HG03565 (cell line): Measurements from ENCODE around the gene EFNA5.

Source experiments
- ATAC-seq: cut with Tn5 transposase; IDR thresholded peaks from one replicate; pipeline ENCODE4 v1.9.1; 2021; ENCODE audit warnings: mild to moderate bottlenecking, moderate library complexity; ENCODE audit not compliant: unreplicated experiment

The EFNA5 gene

GRCh38 chr5:107574287-107574686, 96.5 kb downstream of the EFNA5 start:
- ATAC-seq = no peak

DNA sequence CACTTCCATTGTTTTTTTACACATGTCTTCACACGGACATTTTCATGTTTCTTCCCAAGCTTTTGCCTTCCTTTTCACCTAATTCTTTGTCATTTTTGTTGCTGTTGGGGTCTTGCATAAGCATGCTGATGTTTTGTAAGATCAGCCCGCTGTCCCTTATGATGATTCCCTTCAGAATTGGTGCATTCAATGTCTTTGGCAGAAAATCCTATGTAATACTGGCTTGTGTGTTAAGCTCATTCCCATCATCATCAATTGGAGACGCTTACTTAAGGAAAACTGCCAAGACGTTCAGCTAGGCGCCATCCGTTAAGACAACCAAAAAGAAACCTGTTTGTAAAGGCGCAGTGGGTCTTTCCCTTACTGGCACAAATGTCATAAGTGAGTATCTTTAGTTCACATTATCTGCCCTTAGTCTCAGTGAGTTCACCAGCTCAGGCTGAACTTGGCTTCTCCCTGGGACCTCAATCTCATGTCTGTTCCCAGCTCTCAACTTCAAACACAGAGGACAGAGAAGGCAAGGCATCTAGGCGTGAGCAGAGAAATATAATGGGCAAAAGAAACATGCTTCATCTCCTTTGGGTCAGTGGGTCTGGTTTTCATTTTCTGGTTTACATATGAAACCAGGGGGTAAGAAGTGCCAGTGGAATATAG, 97.9 kb downstream of the EFNA5 start:
- ATAC-seq = no peak

- ATAC-seq = peak; percentile 36
These were observed 98.9 kb downstream of the EFNA5 start for GRCh38 chr5:107571621-107572536.

GRCh38 chr5:107570805-107571531, 99.8 kb downstream of the EFNA5 start:
- peak; percentile 84 for ATAC-seq

DNA sequence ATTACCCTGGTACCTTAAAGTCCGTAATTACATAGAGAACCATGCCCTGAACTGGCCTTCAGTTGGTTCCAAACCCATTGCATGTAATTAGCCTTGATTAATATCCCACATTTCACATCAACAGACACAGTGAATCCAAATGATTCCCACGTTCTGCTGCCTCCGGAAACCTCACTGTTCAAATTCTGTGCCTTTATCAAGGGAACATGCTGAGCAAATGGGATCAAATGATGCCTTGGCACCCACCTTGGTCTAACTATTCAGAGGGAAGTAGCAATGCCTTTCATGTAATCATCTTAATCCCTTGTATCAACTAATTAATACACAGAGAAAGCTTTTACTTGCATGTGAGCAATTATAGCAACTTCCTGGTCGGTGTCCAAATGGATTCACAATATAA, 100.6 kb downstream of the EFNA5 start:
- ATAC-seq = no peak

- no peak for ATAC-seq
These were observed 102.7 kb downstream of the EFNA5 start for GRCh38 chr5:107567901-107568671.

DNA sequence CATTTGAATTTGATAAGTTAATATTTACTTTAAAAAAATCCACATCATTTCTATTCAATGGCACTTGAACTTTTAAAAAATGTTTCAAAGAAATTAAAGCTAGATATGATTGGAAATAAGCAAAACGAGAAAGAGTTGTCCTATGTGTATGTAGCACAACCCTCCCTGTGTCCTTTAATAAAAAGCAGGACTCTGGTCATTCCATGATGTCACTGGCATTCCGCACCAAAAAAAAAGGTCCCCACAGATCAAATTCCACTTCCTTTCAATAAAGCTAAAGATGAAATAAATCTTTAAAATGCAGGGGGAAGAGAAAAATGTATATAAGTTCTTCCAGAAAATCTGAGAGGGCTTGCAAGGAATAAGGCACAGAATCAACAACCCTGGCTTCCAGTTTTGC, 103.8 kb downstream of the EFNA5 start:
- no peak for ATAC-seq

DNA sequence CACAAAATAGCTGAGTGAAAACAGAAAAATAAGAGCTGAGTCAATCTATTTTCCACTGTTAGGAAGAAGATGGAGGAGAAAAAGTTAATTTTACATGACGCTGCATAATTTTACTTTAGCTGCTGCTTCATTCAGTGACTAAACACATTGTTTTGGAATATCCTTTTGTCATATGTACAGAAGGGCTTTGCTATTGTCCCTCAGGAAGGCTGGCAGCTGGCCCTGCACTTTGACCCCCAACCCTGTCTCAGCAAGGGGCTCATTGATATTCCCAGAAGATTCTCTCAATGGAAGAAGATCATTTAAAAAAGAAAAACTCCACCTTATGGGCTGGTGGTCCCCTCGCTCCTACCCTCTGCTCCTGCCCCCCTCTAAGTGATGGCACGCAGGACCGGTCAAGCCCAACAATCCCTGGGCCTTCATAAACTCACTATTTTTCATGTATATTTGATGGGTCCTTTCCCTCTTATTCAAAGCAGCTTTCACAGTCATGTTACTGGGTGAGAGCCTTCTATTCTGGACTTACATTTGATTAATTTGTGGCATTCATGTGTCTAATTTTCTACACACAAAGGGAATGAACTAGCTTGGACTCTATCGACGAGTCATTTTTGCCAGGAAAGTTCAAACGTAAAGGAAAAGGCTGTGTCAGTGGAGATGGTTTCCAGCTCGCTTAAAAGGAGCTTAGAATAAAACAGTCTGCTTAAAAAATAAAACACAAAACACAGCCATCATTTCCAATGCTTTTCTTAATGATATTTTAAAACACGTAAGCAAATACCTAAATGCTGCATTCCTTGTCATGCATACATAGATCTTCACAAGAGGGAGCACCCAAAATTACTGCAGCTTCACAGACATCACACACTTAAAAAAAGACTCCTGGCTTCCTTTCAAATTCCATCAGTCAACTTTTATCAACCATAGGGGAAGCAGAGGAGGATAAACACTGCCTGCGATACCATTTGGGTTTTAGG, 104.7 kb downstream of the EFNA5 start:
- no peak for ATAC-seq

DNA sequence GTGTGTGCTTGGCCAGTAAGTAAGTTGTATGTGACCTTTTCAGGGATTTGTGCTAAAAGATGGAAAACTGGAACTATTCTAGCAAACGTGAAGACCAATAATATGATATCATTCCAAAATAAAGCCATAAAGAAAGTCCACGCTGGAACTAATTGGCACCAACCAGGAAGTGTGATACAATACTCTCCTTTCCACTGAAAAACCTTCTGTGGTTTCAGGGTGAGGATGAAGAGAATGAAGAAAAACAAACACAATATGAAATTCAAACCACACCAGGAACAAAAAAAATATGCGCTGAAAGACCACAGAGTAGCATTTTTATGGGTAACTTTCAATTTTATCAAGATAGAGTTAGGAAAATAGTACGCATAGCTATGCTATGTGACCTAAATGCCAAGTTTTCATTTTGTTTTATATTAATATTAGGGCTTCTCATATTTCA, 105.8 kb downstream of the EFNA5 start:
- no peak for ATAC-seq

GRCh38 chr5:107563959-107564544, 106.7 kb downstream of the EFNA5 start:
- ATAC-seq = no peak

DNA sequence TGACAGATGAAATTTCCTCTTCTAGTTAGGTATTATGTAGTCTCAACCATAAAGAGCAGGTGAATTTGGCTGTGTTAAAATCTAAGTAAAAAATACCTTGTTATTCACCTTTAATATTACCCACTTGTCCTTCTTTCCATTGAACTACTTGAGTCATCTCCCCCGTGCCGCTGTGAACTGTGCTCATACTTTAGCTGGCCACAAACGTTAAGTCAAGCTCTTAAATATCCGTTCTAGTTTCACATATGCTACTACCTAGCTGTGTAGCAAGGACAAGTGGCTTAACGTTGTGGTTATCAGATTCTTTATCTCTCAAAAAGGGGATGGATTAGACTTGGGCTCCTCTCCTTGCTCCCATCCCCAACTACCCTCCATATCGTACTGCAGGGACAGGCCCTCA, 110.4 kb downstream of the EFNA5 start:
- ATAC-seq = no peak

GRCh38 chr5:107558823-107559375, 111.8 kb downstream of the EFNA5 start:
- no peak for ATAC-seq

DNA sequence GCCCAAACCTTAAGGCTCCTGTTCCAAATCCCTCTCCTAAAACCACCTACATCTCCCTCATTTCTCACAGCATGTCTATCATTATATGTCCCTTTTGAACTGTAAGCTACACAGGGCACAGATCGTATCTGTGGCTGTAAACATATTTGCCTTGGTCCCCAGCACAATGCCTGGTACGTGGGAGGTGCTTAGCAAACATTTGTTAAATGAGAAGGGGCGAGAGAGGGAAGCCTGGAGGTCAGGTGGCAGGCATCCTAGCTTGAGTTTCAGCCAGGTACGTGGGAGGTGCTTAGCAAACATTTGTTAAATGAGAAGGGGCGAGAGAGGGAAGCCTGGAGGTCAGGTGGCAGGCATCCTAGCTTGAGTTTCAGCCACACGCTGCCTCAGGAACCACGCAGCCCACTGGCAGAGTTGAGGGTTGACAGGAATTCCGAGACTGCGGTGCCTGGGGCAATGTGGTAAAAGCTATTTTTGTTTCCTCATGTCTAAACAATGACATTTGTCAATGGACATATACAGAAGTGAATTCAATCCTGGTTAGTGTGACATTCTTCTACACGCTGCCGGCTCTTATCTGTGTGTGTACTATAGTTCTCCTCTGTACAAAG, 113.6 kb downstream of the EFNA5 start:
- no peak for ATAC-seq

DNA sequence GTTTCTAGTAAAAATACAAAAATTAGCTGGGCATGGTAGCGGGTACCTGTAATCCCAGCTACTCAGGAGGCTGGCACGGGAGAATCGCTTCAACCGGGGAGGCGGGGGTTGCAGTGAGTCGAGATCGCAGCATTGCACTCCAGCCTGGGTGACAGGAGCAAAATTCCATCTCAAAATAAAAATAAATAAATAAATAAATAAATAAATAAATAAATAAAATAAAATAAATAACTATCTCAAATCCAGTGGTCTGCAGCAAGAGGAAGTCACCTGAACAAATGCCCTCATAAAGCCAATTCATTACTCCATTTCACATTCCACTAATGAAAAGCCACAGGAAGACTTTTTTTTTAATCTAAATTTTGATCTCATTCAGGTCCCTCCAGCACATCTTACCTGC, 114.2 kb downstream of the EFNA5 start:
- ATAC-seq = no peak

DNA sequence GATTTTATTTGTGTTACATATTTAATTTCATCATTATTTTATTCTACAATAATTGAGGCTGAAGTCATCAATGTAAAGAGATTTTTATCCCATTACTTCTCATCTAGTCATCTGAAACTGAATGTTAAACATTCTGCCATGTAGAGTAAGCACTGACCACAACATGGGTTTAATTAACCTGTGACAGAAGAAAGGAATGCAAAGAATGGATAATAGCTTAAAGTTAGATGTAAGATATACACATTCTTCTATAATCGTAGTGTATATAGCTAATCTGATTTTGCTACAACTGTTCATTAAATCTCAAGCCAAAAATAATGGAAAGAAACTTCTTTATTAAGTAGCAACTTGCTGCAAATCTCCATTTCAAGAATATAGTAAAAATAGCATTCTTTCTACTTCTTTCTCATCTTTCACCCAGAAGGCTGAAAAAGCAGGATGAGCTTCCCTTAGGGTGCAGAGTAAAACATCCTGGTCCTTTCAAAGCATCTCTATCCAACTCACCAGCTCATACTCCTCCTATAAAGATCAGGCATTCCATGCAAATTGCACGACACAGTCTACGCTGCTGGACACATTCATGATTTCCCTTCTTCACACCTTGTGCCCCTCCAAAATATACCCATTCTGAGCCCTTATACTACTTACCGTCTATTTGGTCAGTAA, 115.2 kb downstream of the EFNA5 start:
- ATAC-seq = no peak

DNA sequence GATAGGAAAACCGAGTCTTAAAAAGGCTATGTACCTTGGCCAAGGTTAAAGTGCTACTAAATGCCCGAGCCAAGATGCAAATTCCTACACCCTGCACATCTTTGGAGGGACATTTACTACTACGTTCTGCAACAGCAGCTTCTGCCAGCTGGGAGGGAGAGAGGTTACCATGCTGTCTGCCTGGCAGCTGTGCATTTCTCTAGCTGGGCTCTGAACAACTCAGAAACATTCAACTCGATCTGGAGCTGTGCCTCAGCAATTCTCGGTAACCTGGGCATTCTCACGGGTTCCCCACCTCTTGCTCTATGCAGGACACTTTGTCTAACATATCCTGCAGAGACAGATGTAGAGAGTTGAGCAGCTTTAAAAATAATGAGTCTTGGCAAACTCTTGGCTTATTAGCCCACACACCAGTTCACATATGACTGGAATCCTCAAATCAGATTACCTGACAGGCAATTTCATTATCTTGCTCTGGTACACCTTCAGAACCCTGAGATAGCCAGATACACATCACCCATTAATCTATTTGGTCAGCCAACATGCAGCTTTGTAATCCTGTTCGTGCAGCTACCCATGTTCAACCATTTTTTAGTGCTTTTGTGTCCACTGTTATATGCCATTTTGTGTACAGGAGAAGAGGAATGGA, 115.8 kb downstream of the EFNA5 start:
- ATAC-seq = no peak

DNA sequence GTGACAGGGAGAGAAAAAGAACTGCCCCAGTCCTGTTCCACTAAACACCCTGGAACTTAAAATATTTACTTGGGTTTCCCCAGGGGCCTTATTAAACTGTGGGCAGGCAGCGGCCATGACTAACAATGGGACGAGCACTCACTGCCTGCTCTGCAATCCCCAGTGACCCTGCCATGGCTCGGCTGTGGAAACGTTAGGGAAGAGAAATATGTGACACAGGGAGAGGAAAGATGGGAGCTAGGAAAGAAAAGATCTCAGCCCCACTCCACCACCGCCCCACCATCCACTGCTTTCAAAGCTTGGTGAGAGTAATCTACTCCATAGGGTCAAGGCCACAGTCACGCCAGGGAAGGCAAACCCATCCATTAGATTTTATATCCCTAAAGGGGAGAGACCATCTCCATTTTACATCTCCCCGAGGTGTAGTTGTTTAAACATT, 117.6 kb downstream of the EFNA5 start:
- ATAC-seq = no peak
